Parathyroid adenoma (tissue), 2 donors: ENCODE results near the gene CCL2.

ENCODE experiments used
- H2AFZ ChIP-seq: fragments of 300-600 bp; sonication (generic); one replicate; pipeline ENCODE4 v1.7.0; 2017; ENCODE audit warnings: antibody characterized with exemption, mild to moderate bottlenecking
- H3K27ac ChIP-seq: fragments of 300-600 bp; sonication (generic); one replicate; pipeline ENCODE4 v1.7.0; 2017
- H3K27me3 ChIP-seq: fragments of 300-600 bp; sonication (generic); one replicate; pipeline ENCODE4 v1.7.0; 2017; ENCODE audit warnings: low read length; ENCODE audit not compliant: control insufficient read depth, insufficient read depth
- H3K36me3 ChIP-seq: fragments of 300-600 bp; sonication (generic); one replicate; pipeline ENCODE4 v1.7.0; 2017; ENCODE audit warnings: low read length; ENCODE audit not compliant: control insufficient read depth, insufficient read depth
- H3K4me1 ChIP-seq: fragments of 300-600 bp; sonication (generic); one replicate; pipeline ENCODE4 v1.7.0; 2017; ENCODE audit warnings: control low read depth
- H3K4me2 ChIP-seq: fragments of 300-600 bp; sonication (generic); one replicate; pipeline ENCODE4 v1.7.0; 2017; ENCODE audit warnings: low read length
- H3K4me3 ChIP-seq: fragments of 300-600 bp; sonication (generic); one replicate; pipeline ENCODE4 v1.7.0; 2017; ENCODE audit warnings: low read depth, low read length
- H3K79me2 ChIP-seq: fragments of 300-600 bp; sonication (generic); one replicate; pipeline ENCODE4 v1.7.0; 2017; ENCODE audit warnings: control low read depth
- H3K9ac ChIP-seq: fragments of 300-600 bp; sonication (generic); one replicate; pipeline ENCODE4 v1.7.0; 2017; ENCODE audit warnings: mild to moderate bottlenecking
- H3K9me3 ChIP-seq: fragments of 300-600 bp; sonication (generic); one replicate; pipeline ENCODE4 v1.7.0; 2017; ENCODE audit warnings: low read length; ENCODE audit not compliant: control insufficient read depth
- CTCF ChIP-seq: fragments of 300-600 bp; sonication (generic); IDR thresholded peaks from one replicate; pipeline ENCODE4 v1.7.0; 2017; ENCODE audit warnings: antibody characterized with exemption, mild to moderate bottlenecking
- donor health status: primary hyperparathyroidism.

Gene CCL2

DNA sequence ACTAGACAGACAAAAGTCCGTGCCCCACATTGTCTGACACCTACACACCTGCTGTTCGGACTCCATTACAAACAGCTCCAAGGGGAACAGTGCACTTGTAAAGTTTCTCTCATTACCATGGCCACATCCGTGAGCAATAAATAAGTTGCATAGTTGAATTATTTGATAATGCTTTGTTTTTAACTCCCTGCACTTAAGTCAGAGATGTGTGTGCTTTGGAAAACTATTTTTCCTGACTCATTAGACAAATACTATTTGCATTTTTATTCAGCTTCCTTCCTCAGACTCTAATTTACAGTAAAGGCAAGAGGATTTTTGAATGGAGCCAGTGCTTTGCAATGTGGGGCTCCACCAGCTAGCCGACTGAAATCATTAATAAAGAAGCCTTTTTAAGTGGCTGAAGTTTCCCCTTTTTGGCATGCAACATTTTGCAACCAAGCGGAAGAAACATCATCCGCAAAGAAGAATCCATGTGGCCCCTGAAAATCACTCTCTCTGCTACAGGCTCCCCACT lies 6.5 kb upstream of the CCL2 start:
- no peak overlapping the region for H3K4me3 ChIP-seq
- no peak overlapping the region for H3K27ac ChIP-seq
- H3K79me2 ChIP-seq = no peaks in the 10 kb centered on the region
- no peak for TF ChIP-seq CTCF
- H3K9ac ChIP-seq = no peak overlapping the region
- H3K9me3 ChIP-seq = no peaks in the 10 kb centered on the region
- H3K27me3 ChIP-seq = no peaks in the 10 kb centered on the region
- H3K4me1 ChIP-seq = no peaks in the 10 kb centered on the region
- H3K4me2 ChIP-seq = no peak overlapping the region
- H2AFZ ChIP-seq = no peak overlapping the region
- H3K36me3 ChIP-seq = no peaks in the 10 kb centered on the region

GRCh38 chr17:34249061-34249460 lies 6.0 kb upstream of the CCL2 start:
- Histone ChIP-seq H3K36me3 (no peaks in the 10 kb centered on the region), H3K4me1 (no peaks in the 10 kb centered on the region), H3K9me3 (no peaks in the 10 kb centered on the region), H3K79me2 (no peaks in the 10 kb centered on the region), H3K27ac (no peak overlapping the region), H3K9ac (no peak overlapping the region), H2AFZ (no peak overlapping the region), H3K4me3 (no peak overlapping the region), H3K27me3 (no peaks in the 10 kb centered on the region), H3K4me2 (no peak overlapping the region)
- TF ChIP-seq CTCF = no peak

- no peak overlapping the region for H3K4me3 ChIP-seq
- H3K27ac ChIP-seq = no peak overlapping the region
- H3K79me2 ChIP-seq = no peaks in the 10 kb centered on the region
- peaks cover under 1% of the 10 kb centered on the region for H3K4me1 ChIP-seq
- TF ChIP-seq CTCF = no peak
- H2AFZ ChIP-seq = no peak overlapping the region
- H3K27me3 ChIP-seq = no peaks in the 10 kb centered on the region
- H3K36me3 ChIP-seq = no peaks in the 10 kb centered on the region
- no peak overlapping the region for H3K4me2 ChIP-seq
- H3K9me3 ChIP-seq = no peaks in the 10 kb centered on the region
- no peak overlapping the region for H3K9ac ChIP-seq
Measured at GRCh38 chr17:34249478-34249877, 5.6 kb upstream of the CCL2 start.

- Histone ChIP-seq H3K36me3 (no peaks in the 10 kb centered on the region), H3K4me2 (no peak overlapping the region), H3K9me3 (no peaks in the 10 kb centered on the region), H3K9ac (no peak overlapping the region), H3K4me1 (peaks cover 5% of the 10 kb centered on the region), H3K79me2 (no peaks in the 10 kb centered on the region), H2AFZ (no peak overlapping the region), H3K4me3 (no peak overlapping the region), H3K27me3 (no peaks in the 10 kb centered on the region), H3K27ac (no peak overlapping the region)
- no peak for TF ChIP-seq CTCF
Measured at GRCh38 chr17:34251186-34251585, 3.9 kb upstream of the CCL2 start.

DNA sequence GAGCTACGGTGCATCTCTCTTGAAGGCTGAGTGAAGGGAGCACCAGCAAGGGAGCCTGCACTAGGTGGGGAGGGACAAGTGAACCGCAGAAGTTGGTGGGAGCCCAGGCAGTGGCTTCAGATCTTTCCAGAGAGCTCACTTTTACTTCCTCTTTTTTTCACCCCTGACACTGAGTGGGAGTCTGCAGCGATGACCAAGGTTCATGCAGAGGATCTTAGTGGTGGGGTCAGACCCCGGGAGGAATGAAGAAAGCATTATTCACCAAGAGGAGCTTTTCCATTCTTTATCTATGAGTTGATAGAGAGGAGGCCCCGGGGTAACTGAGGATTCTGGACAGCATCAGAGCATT lies 3.0 kb upstream of the CCL2 start:
- TF ChIP-seq CTCF = no peak
- Histone ChIP-seq H3K27me3 (no peaks in the 10 kb centered on the region), H2AFZ (no peak overlapping the region), H3K79me2 (no peaks in the 10 kb centered on the region), H3K4me2 (no peak overlapping the region), H3K9ac (no peak overlapping the region), H3K36me3 (no peaks in the 10 kb centered on the region), H3K27ac (no peak overlapping the region), H3K9me3 (no peaks in the 10 kb centered on the region), H3K4me3 (no peak overlapping the region), H3K4me1 (peaks cover 5% of the 10 kb centered on the region)
